NCI-H1694 treated with DMSO at 0.1 percent for 48 hours (cell line): Measurements from ENCODE around the gene CABYR.

ENCODE experiments used
- DNase-seq: peaks from one replicate; lab custom pipeline; 2025; lab: John Stamatoyannopoulos, UW

CABYR gene

DNA sequence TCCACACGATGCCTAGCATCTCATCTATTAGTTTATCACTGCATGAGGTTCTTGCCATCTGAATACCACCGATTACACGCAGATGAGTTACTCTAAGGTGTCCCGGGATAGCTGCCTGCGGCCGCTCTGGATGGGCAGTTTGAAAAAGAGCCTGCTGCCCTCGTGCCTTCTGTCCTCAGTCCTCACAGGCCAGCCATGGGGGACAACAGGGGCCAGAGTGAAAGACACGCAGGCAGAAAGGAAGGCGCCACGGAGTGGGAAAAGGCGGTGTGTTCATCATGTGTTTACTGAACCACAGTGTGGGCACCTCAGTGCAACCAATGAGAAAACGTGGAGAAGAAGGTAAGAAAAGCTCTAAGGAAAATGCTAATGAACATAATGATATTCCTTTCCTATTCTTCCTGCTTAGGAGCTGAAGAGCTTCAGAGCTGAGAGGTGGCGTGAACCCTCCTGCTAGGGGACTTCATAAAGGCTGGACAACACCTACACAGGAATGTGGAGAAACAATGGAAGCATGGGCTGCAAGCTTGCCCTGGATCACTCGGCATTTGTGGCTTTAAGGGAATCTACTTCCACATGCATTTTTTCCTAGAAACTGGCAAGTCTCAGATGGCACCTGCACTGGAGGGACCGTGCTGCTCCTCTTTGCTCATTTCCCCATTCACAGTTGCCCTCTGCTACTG lies 50.9 kb downstream of the CABYR start:
- DNase-seq, result no peak

DNA sequence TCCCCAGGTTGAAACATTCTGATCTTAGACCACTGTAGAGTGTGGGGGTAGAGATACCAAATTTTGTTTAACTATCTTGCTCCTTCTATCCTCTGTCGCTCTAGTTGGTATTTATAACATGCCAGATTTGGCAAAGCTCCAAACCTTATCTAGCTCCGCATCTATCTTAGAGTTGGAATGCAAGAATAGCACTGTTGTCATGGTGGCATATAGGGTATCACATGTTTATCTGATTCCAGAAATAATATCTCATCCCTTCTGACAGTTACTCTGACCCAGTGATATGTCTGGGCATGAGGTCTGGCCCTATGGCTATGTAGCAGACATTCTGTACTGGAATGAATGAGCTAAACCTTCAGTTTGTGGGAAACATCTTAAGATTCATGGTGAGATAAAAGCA lies 51.7 kb downstream of the CABYR start:
- DNase-seq, result no peak

DNA sequence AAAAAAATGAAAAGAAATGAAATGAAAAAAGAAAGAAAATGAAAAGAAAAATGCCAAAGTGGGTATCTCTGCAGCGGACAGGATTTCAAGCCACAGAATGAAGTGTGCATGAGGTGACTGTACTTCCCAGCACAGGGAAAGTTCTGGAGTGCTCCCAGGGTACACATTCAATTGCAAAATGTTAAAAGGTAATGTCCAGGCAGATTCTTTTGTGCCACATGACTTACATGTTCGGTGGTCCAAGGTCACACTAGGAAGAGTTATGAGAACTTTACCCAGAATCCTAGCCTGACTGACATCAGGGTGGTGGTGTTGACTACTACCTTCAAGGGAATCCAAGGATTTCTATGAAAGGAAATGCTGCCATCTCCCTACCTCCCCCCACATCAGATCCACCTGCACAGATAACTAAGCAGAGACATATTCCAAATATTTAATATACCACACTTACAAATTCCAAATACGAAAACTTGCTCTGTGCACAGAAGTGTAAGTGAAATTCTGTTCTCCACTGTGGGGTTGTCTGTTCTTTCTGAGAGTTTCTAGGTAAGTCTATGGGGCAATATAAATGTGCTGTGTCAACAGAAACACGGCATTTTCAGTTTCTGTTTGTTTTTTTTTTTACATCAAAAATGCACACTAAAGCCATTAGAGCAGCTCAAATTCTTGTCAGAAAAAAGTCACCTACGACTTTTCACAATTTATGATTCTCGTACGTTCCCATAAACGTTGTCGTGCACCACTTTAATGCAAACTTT lies 56.6 kb downstream of the CABYR start:
- no peak for DNase-seq

DNA sequence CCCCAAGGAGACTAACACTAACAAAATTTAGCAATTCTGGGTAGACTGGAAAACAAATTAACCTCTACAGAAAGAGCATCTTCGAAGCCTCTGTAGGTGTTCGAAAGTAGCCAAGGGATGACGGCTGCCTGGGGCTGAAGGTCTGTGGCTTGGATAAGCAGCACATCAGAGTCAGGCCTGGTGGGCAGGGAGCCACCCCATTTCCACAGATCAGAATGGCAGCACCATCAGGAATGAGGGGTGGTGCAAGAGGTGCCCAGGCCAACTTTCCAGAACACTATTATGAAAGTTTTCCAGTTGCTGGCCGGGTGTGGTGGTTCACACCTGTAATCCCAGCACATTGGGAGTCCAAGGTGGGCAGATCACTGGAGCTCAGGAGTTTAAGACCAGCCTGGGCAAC lies 57.9 kb downstream of the CABYR start:
- DNase-seq, result no peak

DNA sequence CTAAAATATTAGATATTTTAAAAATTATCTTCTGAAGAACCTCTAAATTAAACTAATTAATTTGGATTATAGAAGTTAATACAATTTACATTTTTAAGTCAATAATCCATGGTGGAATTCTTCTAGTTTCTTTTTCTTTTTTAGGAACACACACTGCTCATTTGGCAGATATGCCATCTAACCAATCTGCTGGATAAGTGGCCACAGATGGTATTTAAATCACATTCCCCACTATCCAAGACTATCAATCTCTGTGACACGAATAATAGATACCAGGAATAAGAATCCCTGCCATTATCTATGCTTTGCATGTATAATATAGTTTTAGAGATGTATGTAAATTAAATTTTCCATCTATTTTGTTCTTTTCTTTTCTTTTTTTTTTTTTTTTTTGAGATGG lies 58.5 kb downstream of the CABYR start:
- no peak for DNase-seq

DNA sequence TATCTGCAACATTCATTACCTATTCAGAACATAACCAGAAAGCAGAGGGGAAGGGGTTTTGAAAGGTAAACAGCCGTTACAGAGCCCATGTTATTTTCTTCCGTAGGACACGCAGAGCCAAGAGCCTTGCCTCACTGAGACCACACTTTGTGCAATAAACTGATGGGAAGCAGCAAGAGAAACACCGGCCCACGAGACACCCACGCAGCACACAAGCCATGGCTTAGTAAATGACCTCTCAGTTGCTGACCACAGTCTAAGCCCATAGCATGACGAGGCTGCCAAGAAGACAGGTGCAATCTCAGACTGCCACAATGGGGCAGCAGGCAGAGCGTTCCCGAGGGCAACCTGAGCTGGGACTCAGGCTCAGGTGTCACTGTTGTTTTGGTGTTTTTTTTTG lies 59.6 kb downstream of the CABYR start:
- DNase-seq, result no peak

DNA sequence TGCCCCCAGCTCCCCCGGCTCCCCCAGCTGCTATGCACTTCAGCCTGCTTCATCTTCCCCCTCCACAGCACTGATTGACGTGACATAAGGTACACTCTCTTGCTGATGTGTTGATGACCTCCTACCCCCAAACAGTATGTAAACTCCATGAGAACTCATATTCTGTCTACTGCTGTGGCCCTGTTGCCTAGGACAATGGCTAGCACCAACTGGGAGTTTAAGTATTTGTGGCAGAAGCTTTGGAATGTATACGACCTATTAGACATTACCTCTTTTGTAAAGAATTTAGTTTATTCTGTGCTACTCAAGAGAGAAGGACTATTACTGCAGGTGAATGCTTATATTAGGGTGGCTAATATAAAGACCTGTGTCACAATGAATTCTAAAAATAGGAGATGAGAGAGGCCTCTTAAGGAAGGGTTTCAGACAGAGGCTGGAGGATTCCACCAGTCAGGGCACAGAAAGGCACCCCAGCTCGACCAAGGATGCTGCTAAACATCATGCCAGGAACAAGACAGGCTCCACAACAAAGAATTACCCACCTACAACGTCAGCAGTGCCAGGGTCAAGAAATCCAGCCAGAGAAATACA lies 60.6 kb downstream of the CABYR start:
- DNase-seq, result no peak

DNA sequence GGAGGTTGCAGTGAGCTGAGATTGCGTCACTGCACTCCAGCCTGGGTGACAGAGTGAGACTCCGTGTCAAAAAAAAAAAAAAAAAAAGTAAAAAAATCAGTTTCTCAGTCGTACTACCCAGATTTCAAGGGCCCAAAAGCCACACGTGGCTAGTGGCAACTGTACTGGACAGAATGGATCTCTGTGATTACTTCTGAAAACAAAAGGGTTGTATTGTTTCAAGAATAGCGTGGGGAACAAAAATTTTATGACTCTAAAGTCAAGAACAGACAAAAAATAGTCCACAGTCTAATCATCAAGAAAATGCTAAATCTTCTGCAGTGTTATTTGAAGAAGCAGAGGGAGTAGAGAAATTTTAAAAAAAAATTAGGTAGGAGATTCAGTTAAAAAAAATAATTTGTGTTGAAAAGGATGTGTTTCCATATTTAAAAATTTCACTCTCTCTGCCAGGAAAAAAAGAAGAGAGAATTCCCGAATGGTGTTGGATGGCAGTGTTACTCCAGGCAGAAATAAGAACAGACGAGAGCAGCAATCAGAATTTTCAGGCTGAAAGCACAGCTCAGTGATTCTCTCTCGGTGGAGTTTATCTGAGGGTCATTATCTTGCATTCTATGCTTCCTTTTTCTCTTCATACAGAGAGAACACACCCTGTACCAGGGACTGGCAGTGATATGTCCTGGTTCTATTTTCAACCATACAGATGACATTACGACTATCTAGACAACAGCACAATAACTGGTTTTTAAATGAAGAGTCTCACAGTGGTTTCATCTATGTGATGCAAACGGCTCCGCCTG lies 61.8 kb downstream of the CABYR start:
- DNase-seq, result no peak

DNA sequence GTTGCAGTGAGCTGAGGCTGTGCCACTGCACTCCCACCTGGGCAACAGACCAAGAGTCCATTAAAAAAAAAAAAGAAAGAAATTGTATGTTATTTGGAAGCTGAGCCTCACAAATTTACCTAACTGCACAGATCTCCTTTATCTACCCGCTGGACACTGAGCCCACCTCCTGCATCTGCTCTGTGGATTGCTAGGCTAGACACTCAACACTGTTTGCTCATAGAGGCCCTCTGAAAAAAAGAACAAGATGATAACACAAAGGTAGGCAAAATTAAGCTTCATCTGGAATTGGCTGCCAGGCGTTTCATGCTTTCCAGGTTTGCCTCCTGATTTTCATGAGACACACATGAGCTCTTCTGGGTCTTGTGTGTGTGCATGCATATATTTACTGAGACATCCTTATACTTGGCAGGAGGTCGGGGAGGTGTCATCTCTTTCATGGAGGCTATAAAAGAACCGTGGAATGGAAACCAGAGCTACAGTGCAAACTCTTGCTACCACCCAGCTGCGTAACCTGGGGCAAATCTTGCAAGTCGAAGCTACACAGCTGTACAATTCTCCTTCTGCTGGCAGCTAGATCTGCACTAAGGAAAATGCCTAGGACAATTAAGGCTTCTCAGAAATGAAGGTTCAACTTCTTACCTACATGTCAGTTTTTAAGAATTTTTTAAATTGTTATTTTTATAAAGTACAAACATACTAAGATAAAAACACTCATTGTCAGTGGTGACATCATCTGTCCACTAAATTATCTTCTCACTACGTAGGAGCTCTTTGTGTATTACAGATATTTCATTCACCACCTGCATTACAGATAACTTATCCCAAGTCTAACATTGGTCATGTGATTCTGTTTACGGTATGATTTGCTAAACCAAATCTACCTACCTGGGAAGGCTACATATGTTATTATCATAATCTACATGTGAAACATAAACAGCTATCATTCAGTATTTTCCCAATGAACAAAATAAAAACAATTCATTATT lies 63.1 kb downstream of the CABYR start:
- DNase-seq, result no peak

DNA sequence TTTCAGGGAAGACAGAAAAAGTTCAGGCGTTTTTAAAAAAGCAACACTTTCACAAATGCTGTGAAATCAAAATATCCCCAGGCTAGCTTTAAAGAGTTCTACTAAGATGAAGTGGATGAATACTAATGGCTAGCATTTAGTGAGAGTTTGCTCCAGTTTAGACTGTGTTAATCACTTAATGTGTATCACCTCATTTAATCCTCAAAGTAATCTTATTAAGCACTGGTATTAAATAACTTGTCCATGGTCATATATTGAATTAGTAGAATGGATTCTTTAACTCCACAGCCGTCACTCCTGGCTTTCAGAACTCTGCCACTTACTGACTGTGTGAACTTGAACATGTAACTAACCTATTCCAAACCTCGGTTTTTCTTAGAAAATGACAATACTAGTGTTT lies 66.0 kb downstream of the CABYR start:
- no peak for DNase-seq

DNA sequence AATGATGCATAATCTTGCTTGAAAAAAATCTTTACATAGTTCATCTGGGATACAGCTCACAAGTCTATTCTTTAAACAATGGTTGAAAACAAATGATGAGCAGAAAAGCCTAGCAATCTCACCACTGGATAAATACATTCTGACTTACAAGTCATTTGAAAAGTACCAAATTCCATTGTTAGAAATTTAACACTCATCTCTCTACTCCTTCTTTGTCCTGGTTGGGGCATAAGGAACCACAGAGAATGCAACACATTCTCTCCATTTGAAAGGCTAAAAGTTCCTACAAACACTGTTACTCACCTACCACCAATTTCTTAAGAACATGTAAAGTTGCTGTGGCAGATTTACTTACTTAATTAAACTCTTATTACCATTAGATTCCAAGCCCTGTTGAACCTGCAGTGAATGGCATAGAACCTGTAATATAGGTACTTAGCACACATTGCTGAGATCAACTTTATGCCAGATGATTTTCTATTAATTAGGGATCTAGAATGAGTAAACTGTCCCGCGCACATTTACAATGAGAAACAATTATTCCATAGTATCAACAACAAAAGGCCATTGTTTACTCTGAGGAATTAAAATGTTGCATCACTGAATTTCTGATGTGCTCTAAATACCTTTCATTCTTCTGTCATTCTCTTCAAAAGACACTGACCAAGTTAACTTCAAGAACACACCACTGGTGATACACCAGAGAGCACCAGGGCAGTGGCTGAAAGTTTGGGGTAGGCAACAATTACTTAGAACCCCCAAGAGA lies 69.6 kb downstream of the CABYR start:
- no peak for DNase-seq

DNA sequence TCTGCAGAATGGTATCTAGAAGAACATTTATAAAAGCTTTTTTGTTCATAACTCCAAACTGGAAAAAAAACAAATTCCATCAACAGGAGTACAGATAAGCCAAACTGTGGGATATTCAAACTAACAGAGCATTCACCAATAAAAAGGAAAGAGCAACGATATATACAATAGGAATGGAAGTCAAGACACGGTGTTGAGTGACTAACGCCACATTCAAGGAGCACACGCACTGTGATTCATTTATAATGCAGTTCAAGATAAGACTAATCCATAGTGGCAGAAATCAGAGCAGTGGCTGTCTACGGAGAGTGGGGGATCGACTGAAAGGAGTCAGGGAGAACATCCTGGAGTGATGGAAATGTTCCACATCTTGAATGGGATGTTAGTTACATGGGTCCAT lies 70.7 kb downstream of the CABYR start:
- DNase-seq, result no peak
